Tibial nerve (tissue), 4 donors: ENCODE results near the gene NCOA3. TPM values are rescaled to one million over a fixed set of nuclear protein-coding genes. Genes with fewer than 3 reads are reported as not detected.

ENCODE experiments used
- DNase-seq, 2 donors: peaks; one replicate each; pipeline ENCODE4 v3.0.0-alpha.2; 2019; ENCODE audit warnings: low spot score in 2 of 2
- H3K27ac ChIP-seq, 4 donors: fragments of 200-600 bp; sonication (generic) in 3 of 4; one replicate each; pipeline ENCODE4 v1.5.1; 2017 to 2019; ENCODE audit warnings: mild to moderate bottlenecking in 1 of 4
- H3K27me3 ChIP-seq, 2 donors: fragments of 200-600 bp; sonication (generic) in 1 of 2; one replicate each; pipeline versions ENCODE4 v1.5.1 to v1.6.0; 2017 to 2019
- H3K36me3 ChIP-seq, 3 donors: fragments of 200-600 bp; sonication (generic); one replicate each; pipeline ENCODE4 v1.5.1; 2018 to 2019
- H3K4me1 ChIP-seq, 4 donors: fragments of 200-600 bp; sonication (generic) in 3 of 4; one replicate each; pipeline ENCODE4 v1.5.1; 2017 to 2019
- H3K4me3 ChIP-seq, 4 donors: fragments of 200-600 bp; sonication (generic) in 3 of 4; one replicate each; pipeline ENCODE4 v1.5.1; 2017 to 2019; ENCODE audit warnings: mild to moderate bottlenecking in 1 of 4, moderate library complexity in 1 of 4
- H3K9me3 ChIP-seq, 4 donors: fragments of 200-600 bp; sonication (generic) in 3 of 4; one replicate each; pipeline ENCODE4 v1.5.1; 2017 to 2019
- CTCF ChIP-seq, 5 experiments: fragments of 200-600 bp in 3 of 5; fragments of 450-650 bp in 2 of 5; sonication (generic) in 3 of 5; IDR thresholded peaks; one replicate each; pipeline ENCODE4 v1.5.1; 2016 to 2019; ENCODE audit warnings: antibody characterized with exemption in 5 of 5, mild to moderate bottlenecking in 3 of 5, moderate library complexity in 2 of 5
- EP300 ChIP-seq, 2 donors: sonication (generic); formaldehyde crosslinking; IDR thresholded peaks; one replicate each; pipeline ENCODE4 v1.6.1; 2017; ENCODE audit warnings: antibody characterized with exemption in 2 of 2, mild to moderate bottlenecking in 1 of 2
- POLR2A ChIP-seq, 2 donors: fragments of 450-650 bp; IDR thresholded peaks; one replicate each; pipeline ENCODE4 v1.6.1; 2017; ENCODE audit warnings: antibody characterized with exemption in 2 of 2, mild to moderate bottlenecking in 2 of 2, moderate library complexity in 2 of 2
- WGBS, 2 donors: methylation state at CpG; one replicate each; pipeline ENCODE4 v1.1.5; 2018; 5-methylcytosine and 5-hydroxymethylcytosine counted together
- total RNA-seq, 4 donors: library from RNA; depleted of rRNA; stranded (reverse); fragments of >200 nt; gene quantifications; one replicate each; pipeline ENCODE4 v1.1.0, GENCODE V29; 2016

NCOA3 gene
- total RNA-seq, 4 donors from 2014 or later, result 38.0 to 48.9 (median 40.7) TPM

- DNase-seq, result no peak
- Histone ChIP-seq H3K27me3 (no peaks in the 10 kb centered on the region), H3K27ac (no peak overlapping the region), H3K4me1 (peaks cover 0 to 16% (median 3%) of the 10 kb centered on the region in 4 donors), H3K36me3 (peaks cover 0 to 4% (median 0%) of the 10 kb centered on the region in 3 donors), H3K9me3 (no peaks in the 10 kb centered on the region), H3K4me3 (no peak overlapping the region)
- 98 to 99% methylated on average over 9 of the region's 9 CpGs for WGBS, 2 donors
- TF ChIP-seq EP300 (IDR thresholded peaks at IDR 0.05) (no peak), POLR2A (IDR thresholded peaks at IDR 0.05) (no peak), CTCF (IDR thresholded peaks at IDR 0.05) (no peak)
These were observed 110.1 kb downstream of the NCOA3 start for GRCh38 chr20:47611785-47612184.

- 95 to 99% methylated on average over 2 of the region's 2 CpGs for whole genome bisulfite sequencing, 2 donors
- no peak for DNase-seq
- Histone ChIP-seq H3K36me3 (peaks cover 0 to 4% (median 0%) of the 10 kb centered on the region in 3 donors), H3K27me3 (no peaks in the 10 kb centered on the region), H3K27ac (no peak overlapping the region), H3K9me3 (no peaks in the 10 kb centered on the region), H3K4me1 (peaks cover 0 to 8% (median 3%) of the 10 kb centered on the region in 4 donors), H3K4me3 (no peak overlapping the region)
- TF ChIP-seq POLR2A (IDR thresholded peaks at IDR 0.05), result no peak
- no peak for TF ChIP-seq CTCF (IDR thresholded peaks at IDR 0.05)
- TF ChIP-seq EP300 (IDR thresholded peaks at IDR 0.05), result no peak
These were observed 111.0 kb downstream of the NCOA3 start for GRCh38 chr20:47612670-47613069.

GRCh38 chr20:47614703-47615309 is 113.1 kb downstream of the NCOA3 start:
- Histone ChIP-seq H3K4me3 (no peak overlapping the region), H3K27ac (no peak overlapping the region), H3K9me3 (no peaks in the 10 kb centered on the region), H3K27me3 (no peaks in the 10 kb centered on the region), H3K4me1 (peaks cover 0 to 8% (median 3%) of the 10 kb centered on the region in 4 donors), H3K36me3 (peaks cover 0 to 4% (median 0%) of the 10 kb centered on the region in 3 donors)
- no peak for DNase-seq
- WGBS, 2 donors, result 94 to 100% methylated on average over 2 of the region's 2 CpGs
- TF ChIP-seq CTCF (IDR thresholded peaks at IDR 0.05) (no peak), EP300 (IDR thresholded peaks at IDR 0.05) (no peak), POLR2A (IDR thresholded peaks at IDR 0.05) (no peak)

GRCh38 chr20:47618479-47618878 is 116.8 kb downstream of the NCOA3 start:
- no peak for TF ChIP-seq CTCF (IDR thresholded peaks at IDR 0.05)
- no peak for TF ChIP-seq POLR2A (IDR thresholded peaks at IDR 0.05)
- no peak for TF ChIP-seq EP300 (IDR thresholded peaks at IDR 0.05)
- Histone ChIP-seq H3K4me1 (peaks cover 0 to 8% (median 3%) of the 10 kb centered on the region in 4 donors), H3K36me3 (peaks cover 0 to 10% (median under 1%) of the 10 kb centered on the region in 3 donors), H3K4me3 (no peak overlapping the region), H3K9me3 (no peaks in the 10 kb centered on the region), H3K27me3 (no peaks in the 10 kb centered on the region), H3K27ac (no peak overlapping the region)
- DNase-seq, result no peak
- 81 to 95% methylated on average over 6 of the region's 6 CpGs for WGBS, 2 donors
